Neural progenitor cell (in vitro differentiated cells): ENCODE data around the gene MRPL53. TPM values are rescaled to one million over a fixed set of nuclear protein-coding genes. Genes with fewer than 3 reads are reported as not detected.

Experiments used
- DNase-seq: peaks from one replicate; pipeline ENCODE4 v3.0.0-alpha.2; 2016; ENCODE audit warnings: low spot score
- H2AFZ ChIP-seq: fragments of 200-600 bp; sonication (generic); replicated peaks from 2 replicates; pipeline ENCODE4 v1.6.1; 2016; ENCODE audit warnings: antibody characterized with exemption
- H3F3A ChIP-seq: fragments of 200-600 bp; sonication (generic); 2 replicates; pipeline ENCODE4 v1.6.1; 2016; ENCODE audit warnings: antibody characterized with exemption, low read depth
- H3K27ac ChIP-seq: fragments of 200-600 bp; sonication (generic); 2 replicates; pipeline ENCODE4 v1.5.1; 2016; ENCODE audit warnings: mild to moderate bottlenecking
- H3K27me3 ChIP-seq: fragments of 200-600 bp; sonication (generic); 2 replicates; pipeline ENCODE4 v1.6.1; 2016; ENCODE audit warnings: mild to moderate bottlenecking, moderate library complexity
- H3K36me3 ChIP-seq: fragments of 200-600 bp; sonication (generic); 2 replicates; pipeline ENCODE4 v1.5.1; 2016
- H3K4me1 ChIP-seq: fragments of 200-600 bp; sonication (generic); 2 replicates; pipeline ENCODE4 v1.6.1; 2016; ENCODE audit warnings: mixed run types
- H3K4me2 ChIP-seq: fragments of 200-600 bp; sonication (generic); 2 replicates; pipeline ENCODE4 v1.6.1; 2016
- H3K4me3 ChIP-seq: fragments of 200-600 bp; sonication (generic); 2 replicates; pipeline ENCODE4 v1.5.1; 2016
- H3K79me2 ChIP-seq: fragments of 200-600 bp; sonication (generic); 2 replicates; pipeline ENCODE4 v1.6.1; 2016; ENCODE audit warnings: low read depth
- H3K9ac ChIP-seq: fragments of 200-600 bp; sonication (generic); 2 replicates; pipeline ENCODE4 v1.6.1; 2016
- H3K9me3 ChIP-seq: fragments of 200-600 bp; sonication (generic); 2 replicates; pipeline ENCODE4 v1.5.1; 2016; ENCODE audit warnings: low read depth
- H4K20me1 ChIP-seq: fragments of 200-600 bp; sonication (generic); 2 replicates; pipeline ENCODE4 v1.6.1; 2016; ENCODE audit warnings: low read depth
- H3K27ac Mint-ChIP-seq: 3 replicates; pipeline ENCODE4 v1.8.0; 2021; ENCODE audit warnings: mixed read lengths
- H3K27me3 Mint-ChIP-seq: 2 replicates; pipeline ENCODE4 v1.8.0; 2022; ENCODE audit warnings: low read depth, mild to moderate bottlenecking, inconsistent platforms, moderate library complexity, mixed read lengths; ENCODE audit not compliant: insufficient read depth
- H3K36me3 Mint-ChIP-seq: 3 replicates; pipeline ENCODE4 v1.8.0; 2021; ENCODE audit warnings: mixed read lengths
- H3K4me1 Mint-ChIP-seq: 3 replicates; pipeline ENCODE4 v1.8.0; 2021; ENCODE audit warnings: mixed read lengths
- H3K4me3 Mint-ChIP-seq: 3 replicates; pipeline ENCODE4 v1.8.0; 2021; ENCODE audit warnings: mild to moderate bottlenecking, moderate library complexity, mixed read lengths
- H3K9me3 Mint-ChIP-seq: 3 replicates; pipeline ENCODE4 v1.8.0; 2020; ENCODE audit warnings: mixed read lengths
- EZH2 ChIP-seq: fragments of 200-600 bp; sonication (generic); IDR thresholded peaks from 2 replicates; pipeline ENCODE4 v1.6.1; 2017; ENCODE audit warnings: antibody characterized with exemption, mild to moderate bottlenecking, moderate library complexity
- EZH2phosphoT487 ChIP-seq: fragments of 200-600 bp; sonication (generic); IDR thresholded peaks from 2 replicates; pipeline ENCODE4 v1.6.1; 2017; ENCODE audit warnings: antibody characterized with exemption
- total RNA-seq: library from RNA; depleted of rRNA; stranded (reverse); fragments of >200 nt; gene quantifications from 2 replicates; pipeline ENCODE4 v1.2.3, GENCODE V29; 2015; ENCODE audit warnings: low replicate concordance
- TF ChIP-seq, protein P1 (sequence below): fragments of 200-600 bp; sonication (generic); IDR thresholded peaks from 2 replicates; pipeline ENCODE4 v1.5.1; 2017; ENCODE audit warnings: antibody characterized with exemption, mild to moderate bottlenecking

MRPL53 gene
- total RNA-seq, 1 donor from 2014 or later: 9.8 TPM

- Histone ChIP-seq H3F3A (peaks cover 50% of the 10 kb centered on the region), H4K20me1 (peaks cover 35% of the 10 kb centered on the region), H3K4me1 (peaks cover 35% of the 10 kb centered on the region), H3K27me3 (peaks cover 100% of the 10 kb centered on the region), H3K36me3 (no peaks in the 10 kb centered on the region), H3K79me2 (no peaks in the 10 kb centered on the region), H3K9ac (no peak overlapping the region), H3K4me2 (peak overlapping the region; percentile 91), H3K9me3 (no peaks in the 10 kb centered on the region), H3K27ac (no peak overlapping the region), H2AFZ (no peak overlapping the region), H3K4me3 (no peak overlapping the region)
- Mint-ChIP-seq H3K27ac (no peak overlapping the region), H3K36me3 (peaks cover 8% of the 10 kb centered on the region), H3K27me3 (peaks cover 89% of the 10 kb centered on the region), H3K4me1 (peaks cover 43% of the 10 kb centered on the region), H3K9me3 (peaks cover 2% of the 10 kb centered on the region), H3K4me3 (peak overlapping the region; percentile 46)
- no peak for DNase-seq
- no peak for TF ChIP-seq EZH2phosphoT487
- TF ChIP-seq EZH2: no peak
- TF ChIP-seq, protein P1, sequence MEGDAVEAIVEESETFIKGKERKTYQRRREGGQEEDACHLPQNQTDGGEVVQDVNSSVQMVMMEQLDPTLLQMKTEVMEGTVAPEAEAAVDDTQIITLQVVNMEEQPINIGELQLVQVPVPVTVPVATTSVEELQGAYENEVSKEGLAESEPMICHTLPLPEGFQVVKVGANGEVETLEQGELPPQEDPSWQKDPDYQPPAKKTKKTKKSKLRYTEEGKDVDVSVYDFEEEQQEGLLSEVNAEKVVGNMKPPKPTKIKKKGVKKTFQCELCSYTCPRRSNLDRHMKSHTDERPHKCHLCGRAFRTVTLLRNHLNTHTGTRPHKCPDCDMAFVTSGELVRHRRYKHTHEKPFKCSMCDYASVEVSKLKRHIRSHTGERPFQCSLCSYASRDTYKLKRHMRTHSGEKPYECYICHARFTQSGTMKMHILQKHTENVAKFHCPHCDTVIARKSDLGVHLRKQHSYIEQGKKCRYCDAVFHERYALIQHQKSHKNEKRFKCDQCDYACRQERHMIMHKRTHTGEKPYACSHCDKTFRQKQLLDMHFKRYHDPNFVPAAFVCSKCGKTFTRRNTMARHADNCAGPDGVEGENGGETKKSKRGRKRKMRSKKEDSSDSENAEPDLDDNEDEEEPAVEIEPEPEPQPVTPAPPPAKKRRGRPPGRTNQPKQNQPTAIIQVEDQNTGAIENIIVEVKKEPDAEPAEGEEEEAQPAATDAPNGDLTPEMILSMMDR: no peak
Observed at GRCh38 chr2:74499940-74500577, 27.6 kb upstream of the MRPL53 start.

DNA sequence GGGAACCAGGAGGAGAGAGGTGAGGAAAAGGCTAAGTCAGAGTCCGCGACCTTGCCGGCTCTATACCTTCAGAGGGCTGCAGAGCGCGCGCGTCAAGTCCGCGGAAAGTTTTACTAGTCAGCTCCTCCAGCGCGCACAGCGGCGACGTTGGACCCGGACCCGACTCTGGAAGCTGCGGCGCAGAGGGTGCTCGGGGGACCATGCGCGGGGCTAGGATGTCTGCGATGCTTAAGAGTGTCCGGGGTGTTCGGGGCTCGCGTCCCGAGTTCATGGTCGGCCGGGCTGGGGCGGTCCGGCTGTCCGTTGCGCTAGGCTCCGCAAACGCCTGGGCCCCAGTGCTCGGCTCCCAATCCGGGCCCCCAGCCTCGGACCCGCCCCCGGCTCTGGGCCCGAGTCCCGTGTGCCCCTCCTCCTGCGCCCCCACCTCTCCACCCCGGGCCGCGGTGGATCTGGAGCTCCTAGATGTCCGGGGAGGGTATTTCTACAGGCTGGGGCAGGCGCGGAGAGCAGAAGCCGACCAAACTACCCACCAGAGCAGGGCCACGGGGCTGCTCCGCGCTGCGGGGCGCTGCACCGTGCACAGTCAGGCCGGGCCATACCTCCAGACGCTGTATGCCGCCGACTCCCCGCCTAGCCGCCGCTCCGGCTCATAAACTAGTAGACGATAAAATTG is 26.9 kb upstream of the MRPL53 start, which contains the start of gene LBX2:
Gene LBX2, minus strand, starts transcription at position 337 of the 673 bp plus-strand sequence. Its CDS starts 66 bp downstream, at position 271.
- H3K36me3 ChIP-seq: no peaks in the 10 kb centered on the region
- DNase-seq: peak; percentile 60
- H3K4me3 ChIP-seq: peak within 1 kb of the TSS; percentile 48
- peak; percentile 93 for TF ChIP-seq EZH2phosphoT487
- TF ChIP-seq, protein P1: no peak
- TF ChIP-seq EZH2: peak; percentile 88
- Mint-ChIP-seq H3K27ac (no peak within 1 kb of the TSS), H3K4me3 (peak within 1 kb of the TSS; percentile 79), H3K27me3 (peaks cover 83% of the 10 kb centered on the region), H3K36me3 (peaks cover 2% of the 10 kb centered on the region), H3K4me1 (peaks cover 39% of the 10 kb centered on the region), H3K9me3 (peaks cover 2% of the 10 kb centered on the region)
- H3K27ac ChIP-seq: no peak within 1 kb of the TSS
- peaks cover 35% of the 10 kb centered on the region for H4K20me1 ChIP-seq
- H3K9me3 ChIP-seq: no peaks in the 10 kb centered on the region
- H3K4me1 ChIP-seq: peaks cover 35% of the 10 kb centered on the region
- H3K4me2 ChIP-seq: peak within 1 kb of the TSS; percentile 91
- no peak within 1 kb of the TSS for H3K9ac ChIP-seq
- H3K27me3 ChIP-seq: peaks cover 100% of the 10 kb centered on the region
- no peaks in the 10 kb centered on the region for H3K79me2 ChIP-seq
- H2AFZ ChIP-seq: peak within 1 kb of the TSS; percentile 66
- H3F3A ChIP-seq: peaks cover 47% of the 10 kb centered on the region

GRCh38 chr2:74498500-74499266 is 26.2 kb upstream of the MRPL53 start:
- Histone ChIP-seq H3K36me3 (no peaks in the 10 kb centered on the region), H4K20me1 (peaks cover 35% of the 10 kb centered on the region), H3K27me3 (peaks cover 97% of the 10 kb centered on the region), H3K9me3 (no peaks in the 10 kb centered on the region), H3K4me3 (peak overlapping the region; percentile 48), H3K4me2 (peak overlapping the region; percentile 91), H3K27ac (no peak overlapping the region), H2AFZ (peak overlapping the region; percentile 66), H3K79me2 (no peaks in the 10 kb centered on the region), H3K9ac (no peak overlapping the region), H3F3A (peaks cover 41% of the 10 kb centered on the region), H3K4me1 (peaks cover 35% of the 10 kb centered on the region)
- H3K9me3 Mint-ChIP-seq: peaks cover 2% of the 10 kb centered on the region
- TF ChIP-seq EZH2phosphoT487 (peak; percentile 95), EZH2 (peak; percentile 29)
- TF ChIP-seq, protein P1: no peak
- H3K4me1 Mint-ChIP-seq: peaks cover 32% of the 10 kb centered on the region
- H3K4me3 Mint-ChIP-seq: peak overlapping the region; percentile 79
- H3K27ac Mint-ChIP-seq: no peak overlapping the region
- H3K36me3 Mint-ChIP-seq: no peaks in the 10 kb centered on the region
- DNase-seq: peak; percentile 88
- H3K27me3 Mint-ChIP-seq: peaks cover 76% of the 10 kb centered on the region
